GM21786 (cell line): ENCODE results near the gene OXSR1.
"Not testable (repeated sequence)": the region's sequence is repeated elsewhere in the genome, so short reads cannot be mapped to it uniquely, and the experiment has no call there.

Experiments used
- ATAC-seq: cut with Tn5 transposase; IDR thresholded peaks from one replicate; pipeline ENCODE4 v1.9.1; 2021; ENCODE audit not compliant: unreplicated experiment

OXSR1 gene

DNA sequence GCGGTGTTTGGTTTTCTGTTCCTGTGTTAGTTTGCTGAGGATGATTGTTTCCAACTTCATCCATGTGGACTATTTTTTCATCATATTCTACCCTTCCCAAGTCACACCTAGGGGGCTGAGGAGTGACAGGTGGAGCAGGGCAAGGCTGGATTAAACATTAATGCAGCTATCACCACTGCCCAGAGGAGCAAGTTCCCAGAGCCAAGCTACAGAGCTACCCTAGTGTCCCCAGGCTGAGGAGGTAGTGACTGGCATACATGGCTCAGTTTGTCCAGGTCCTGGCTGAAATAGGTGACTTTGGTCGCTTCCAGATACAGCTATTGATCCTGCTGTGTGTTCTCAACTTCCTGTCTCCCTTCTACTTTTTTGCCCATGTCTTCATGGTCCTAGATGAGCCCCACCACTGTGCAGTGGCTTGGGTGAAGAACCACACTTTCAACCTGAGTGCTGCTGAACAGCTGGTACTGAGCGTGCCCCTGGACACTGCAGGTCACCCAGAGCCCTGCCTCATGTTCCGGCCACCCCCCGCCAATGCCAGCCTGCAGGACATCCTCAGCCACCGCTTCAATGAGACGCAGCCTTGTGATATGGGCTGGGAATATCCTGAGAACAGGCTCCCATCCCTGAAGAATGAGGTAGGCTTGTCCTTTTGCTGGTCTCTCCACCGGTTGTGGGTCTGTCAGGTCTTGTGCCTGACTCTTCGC lies 100.4 kb downstream of the OXSR1 start, which contains the start of gene SLC22A13:
TSS of gene SLC22A13 (plus strand) at position 209 of the 704 bp plus-strand sequence. CDS start at position 258, 49 bp downstream.
- ATAC-seq, result no peak

DNA sequence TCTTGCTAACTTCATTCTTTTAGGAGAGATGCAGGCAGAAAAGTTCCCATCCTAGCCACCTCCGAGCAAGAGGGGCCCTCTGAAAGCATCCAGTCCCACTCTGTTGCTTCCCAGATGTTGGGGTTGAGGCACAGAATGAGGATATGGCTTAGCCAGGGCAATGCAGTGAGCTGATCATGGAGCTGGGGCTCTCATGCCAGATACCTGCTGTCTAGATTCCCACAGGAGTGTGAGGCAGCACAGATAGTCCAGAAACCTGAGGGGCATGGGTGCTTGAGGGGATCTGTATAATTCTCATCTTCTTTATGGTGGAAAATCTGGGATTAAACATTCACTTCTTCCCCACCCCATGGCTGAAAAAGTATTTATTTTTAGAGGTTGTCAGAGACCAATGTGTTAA lies 101.5 kb downstream of the OXSR1 start:
- no peak for ATAC-seq

DNA sequence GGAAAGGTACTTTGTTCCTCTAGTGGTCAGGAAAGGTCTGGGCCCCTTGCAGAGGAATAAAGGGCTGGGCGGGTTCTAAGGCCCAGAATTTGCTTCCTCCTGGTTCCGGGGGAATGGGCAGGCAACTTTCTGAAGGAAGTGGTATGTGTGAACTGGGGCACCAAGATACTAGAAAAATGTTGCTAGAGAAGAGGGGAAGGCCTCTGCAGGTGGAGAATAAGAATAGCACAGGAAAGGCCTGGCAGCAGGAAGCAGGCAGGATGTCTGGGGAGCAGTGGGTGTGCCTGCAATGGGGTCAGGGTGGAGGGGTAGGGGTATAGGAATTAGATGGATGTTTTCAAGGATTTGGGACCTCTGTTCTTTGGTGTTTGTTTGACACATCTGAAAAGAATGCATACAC lies 102.3 kb downstream of the OXSR1 start:
- ATAC-seq, result no peak

DNA sequence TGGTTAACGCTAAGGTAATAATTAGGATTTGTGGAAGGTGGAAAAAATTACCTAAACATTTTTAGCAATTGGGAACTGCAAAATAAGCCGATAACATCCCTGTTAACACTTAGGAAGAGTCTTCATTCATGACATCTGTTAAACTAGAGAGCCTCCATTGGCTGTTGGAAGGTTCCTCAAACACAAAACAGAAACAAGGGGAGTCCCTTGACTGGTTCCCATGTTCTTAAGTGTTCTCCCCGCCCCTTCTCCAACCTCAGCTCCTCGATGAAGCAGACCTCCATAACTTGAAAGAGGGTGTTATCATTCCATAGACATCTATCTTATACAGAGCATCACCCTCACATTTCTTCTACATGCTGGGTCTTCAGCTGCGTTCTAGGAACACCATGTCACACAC lies 102.8 kb downstream of the OXSR1 start:
- ATAC-seq, result no peak

DNA sequence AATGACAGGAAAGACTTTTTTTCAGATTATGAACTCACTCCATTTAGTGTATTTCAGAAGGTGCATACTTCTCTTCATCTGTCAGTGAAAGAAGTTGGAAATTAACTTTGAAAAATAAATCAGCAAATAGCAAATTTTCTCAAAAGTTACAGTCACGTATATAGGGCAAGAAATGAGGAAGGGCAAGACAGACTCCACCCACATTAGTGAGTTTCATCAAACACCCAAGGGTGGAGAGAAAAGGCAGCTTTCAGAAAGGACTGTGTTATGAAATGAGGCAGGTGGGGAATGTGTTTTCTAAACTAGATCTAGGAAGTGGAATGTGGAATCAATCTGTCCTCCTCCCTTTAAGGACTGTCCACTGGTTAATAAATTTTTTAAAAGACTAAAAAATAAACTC lies 103.2 kb downstream of the OXSR1 start:
- ATAC-seq, result no peak

DNA sequence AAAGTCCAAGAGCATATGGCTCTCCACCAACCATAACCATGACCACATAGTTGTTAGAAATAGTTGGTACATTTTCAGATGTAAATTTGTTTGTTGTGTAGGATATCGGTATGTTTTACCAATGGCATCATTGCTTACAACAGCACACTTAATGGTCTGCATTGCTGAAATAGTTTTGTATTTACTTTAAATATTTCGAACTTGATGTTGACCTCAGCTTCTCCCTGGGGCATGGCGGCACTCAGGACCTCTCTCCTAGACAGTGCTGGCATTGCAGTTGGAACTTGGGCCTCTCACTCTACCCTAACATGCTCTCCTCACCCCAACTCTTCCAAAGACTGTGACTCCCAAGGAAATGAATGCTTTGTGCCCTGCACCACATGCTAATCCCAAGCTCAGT lies 105.3 kb downstream of the OXSR1 start:
- ATAC-seq, result no peak

DNA sequence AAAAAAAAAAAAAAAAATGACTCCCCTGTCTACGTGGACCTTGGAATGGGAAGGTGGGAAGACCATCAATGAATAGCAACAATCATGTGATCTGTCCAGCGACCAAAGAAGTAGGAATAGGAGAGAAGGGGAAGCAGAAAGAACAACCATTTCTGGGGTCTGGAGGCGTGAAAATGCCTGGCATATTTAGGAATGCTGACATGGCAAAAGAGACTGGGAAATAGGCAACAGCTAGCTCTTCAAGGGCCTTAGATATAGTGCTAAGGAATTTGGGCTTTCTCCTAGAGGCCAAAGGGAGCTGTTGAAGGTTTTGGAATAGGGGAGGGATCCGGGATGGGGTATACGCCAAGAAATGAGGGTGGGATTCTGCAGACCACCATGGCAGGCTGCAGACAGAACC lies 106.2 kb downstream of the OXSR1 start:
- ATAC-seq, result no peak

DNA sequence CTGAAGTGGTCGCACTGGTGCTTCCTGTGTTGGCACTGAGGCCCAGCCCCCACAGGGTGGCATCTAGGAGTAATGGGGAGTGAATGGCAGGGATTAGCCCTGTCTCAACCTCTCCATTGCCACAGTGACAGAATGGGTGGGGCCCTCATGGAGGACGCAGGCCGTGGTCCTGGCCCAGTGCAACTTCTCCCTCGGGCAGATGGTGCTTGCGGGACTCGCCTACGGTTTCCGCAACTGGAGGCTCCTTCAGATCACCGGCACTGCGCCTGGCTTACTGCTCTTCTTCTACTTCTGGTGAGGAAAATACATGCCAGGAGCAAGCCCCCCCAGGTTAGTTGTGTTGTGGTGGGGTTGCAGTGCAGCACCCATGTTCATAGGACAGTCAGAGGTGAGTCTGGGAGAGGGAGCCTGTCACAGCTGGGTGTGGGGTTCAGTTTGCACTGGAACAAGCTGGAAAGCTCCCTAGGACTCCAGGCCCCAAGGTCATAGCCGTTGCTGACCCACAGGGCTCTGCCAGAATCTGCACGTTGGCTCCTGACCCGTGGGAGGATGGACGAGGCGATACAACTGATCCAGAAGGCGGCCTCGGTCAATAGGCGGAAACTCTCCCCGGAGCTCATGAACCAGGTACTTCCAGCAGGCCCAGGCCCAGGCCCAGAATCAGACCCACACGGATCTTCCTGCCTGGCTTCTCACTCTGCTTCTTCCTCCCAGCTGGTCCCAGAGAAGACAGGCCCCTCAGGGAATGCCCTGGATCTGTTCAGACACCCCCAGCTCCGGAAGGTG lies 109.7 kb downstream of the OXSR1 start:
- no peak for ATAC-seq

DNA sequence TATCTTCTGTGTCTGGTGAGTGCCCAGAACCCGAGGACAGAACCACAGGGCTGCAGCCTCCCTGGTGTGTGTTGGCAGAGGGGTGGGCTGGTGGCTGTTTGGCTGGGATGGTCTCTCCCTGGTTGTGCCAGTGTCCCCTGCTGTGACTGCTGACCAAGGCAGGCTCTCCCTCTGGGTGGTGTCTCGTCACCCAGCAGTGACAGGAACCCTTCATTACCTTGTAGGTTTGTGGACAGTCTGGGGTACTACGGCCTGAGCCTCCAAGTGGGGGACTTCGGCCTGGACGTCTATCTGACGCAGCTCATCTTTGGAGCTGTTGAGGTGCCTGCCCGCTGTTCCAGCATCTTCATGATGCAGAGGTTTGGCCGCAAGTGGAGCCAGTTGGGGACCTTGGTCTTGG lies 110.3 kb downstream of the OXSR1 start:
- no peak for ATAC-seq

DNA sequence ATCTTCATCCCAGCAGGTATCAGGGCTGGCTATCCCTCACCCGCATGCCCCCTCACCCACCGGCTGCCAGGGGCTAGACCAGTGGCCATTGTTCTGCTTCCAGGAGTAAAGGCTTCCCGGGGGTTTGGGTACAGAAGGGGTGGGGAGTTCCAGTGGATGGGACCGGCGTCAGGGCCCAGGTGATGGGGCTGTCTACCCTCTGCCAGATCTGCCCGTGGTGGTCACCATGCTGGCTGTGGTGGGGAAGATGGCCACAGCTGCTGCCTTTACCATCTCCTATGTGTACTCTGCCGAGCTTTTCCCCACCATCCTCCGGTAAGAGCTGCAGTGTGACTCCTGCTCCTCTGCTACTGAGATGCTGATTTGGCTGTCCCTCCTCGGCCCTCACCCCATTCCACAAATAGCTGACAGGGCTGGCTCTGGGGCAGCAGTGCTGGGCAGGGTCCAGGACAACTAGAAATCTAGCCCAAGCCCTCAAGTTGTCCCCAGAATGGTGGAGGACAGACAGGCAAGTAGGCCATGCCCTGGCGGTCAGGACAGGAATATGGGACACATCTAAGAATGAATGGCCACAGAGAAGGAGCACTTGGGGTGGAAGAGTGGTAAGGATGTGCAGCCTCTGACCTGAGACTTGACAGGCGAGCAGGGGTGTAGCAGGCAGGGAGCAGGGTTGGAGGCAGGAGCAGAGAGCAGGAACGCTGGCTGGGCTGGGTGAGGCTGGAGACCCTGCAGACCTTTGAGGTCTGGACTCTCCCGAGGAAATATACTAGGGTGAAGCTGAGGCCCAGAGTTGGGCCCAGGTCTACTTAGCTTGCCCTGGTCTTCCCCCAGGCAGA lies 111.0 kb downstream of the OXSR1 start:
- ATAC-seq, result no peak

DNA sequence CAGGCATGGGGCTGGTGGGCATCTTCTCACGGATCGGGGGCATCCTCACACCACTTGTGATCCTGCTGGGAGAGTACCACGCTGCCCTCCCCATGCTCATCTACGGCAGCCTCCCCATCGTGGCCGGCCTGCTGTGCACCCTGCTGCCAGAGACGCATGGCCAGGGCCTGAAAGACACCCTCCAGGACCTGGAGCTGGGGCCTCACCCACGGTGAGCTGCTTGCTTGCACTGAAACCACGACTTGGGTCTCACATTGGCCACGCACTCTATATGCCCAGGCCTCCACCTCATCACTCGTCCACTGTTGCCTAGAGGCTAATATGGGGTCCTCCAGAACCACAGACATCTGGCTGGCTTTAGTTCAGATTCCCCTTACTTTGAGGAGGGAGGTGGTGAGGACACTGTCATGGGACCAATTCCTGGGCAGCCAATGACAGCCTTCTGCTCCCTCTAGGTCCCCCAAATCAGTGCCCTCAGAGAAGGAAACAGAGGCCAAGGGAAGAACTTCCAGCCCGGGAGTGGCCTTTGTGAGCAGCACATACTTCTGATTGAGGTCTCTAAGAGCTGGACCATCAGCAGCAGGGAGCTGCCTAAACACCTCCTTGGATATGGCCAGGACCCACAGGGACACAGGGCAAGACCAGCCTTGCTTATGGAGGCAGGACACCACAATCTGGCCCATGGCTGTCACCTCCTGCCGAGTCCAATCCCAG lies 111.7 kb downstream of the OXSR1 start:
- ATAC-seq, result no peak

DNA sequence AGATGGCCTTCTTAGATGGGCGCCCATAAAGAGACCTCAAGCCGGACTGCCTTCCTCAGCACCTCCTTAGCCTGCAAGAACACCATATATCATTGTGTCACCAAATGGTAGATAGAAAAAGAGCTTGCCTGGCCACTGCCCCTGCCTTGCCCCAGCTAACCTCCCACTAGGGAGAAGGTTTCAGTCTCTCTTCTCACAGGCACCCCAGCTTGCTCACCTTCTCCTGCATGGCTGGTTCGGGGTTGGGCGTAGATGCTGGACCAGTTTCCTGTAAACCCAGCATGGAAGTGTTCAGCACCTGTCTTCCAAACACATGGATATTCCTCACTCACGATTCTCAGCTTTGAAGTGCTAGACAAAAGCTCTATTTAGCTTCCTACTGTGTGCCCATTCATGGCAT lies 113.5 kb downstream of the OXSR1 start:
- no peak for ATAC-seq

DNA sequence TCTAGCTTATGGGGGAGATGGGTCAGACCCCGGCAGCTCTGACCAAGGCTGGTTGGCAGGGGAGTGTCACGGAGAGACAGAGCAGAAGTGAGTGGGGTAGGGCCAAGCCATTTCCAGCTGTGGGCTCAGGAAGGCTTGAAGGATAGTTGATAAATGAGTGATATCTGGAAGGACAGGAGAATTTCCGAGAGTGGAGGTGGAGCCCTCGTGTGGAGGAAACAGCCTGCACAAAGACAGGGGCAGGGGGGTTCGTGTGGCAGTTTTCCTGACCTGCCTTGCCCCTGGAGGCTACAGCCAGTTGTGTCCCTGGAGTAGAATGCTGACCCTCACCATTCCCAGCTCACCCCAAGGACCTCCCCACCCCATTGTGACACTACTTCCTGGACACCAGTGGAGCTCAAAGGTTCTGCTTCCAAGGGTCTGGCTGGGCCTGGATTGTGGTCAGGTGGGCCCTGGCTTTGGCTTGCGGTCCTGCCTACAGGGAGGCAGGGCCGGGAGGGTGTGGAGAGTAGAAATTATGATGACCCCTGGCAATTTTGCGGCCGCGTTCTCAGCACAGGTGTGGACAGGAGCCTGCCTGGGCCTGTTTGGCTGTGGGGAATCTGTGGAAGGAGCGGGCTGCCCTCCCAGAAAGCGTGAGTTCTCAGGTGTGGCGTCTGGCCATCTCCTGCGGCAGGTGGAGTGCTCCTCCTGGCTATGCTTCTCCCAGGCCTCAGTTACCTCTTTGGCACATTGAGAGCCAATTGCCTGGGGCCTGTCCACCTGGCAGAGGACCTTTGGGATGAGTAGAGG lies 116.8 kb downstream of the OXSR1 start, which contains the start of gene SLC22A14:
TSS of gene SLC22A14 (plus strand) at position 400 of the 792 bp plus-strand sequence. CDS start 23,733 bp downstream, outside the sequence.
- ATAC-seq, result no peak

DNA sequence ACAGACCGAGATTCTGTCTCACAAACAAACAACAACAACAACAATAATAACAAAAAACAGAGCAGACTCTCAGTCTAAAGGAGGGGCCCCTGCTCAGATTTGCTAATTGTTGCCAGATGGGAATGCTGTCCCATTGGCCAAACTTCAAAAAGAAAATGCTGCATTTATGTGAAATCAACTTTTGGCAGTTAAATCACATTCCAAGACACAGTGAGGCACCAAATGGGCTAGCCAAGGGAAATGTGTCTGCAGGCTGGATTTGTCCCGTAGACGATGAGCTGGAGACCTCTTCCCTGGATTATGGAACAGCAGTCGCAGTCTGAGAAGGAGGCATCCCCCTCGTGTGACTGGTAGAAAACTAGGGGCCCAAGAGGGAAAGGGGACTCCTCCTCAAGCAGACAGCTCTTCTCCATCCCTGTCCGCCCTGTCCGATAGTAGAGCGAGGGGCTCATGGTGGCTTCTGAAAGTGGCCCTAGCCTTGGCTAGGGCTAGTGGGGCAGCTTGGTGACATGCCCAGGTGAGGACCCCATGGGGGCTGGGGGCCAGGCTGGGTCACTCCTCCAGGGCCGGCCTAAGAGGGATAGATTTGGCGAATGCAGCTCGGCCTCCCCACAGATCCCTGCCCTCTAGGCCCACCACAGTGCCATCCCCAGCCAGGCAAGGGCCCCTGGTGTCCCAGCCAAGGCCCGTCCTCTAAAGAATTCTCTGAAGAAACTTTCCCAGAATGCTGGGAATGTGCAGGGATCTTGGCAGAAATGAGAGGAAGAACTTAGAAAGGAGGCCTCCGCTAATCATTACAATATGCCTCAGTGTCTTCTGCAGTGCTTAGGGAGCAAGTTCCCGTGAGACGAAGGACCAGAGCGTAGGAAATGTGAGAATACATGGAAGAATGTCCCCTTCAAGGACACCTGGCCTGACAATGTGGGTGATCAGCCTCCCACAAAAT lies 118.7 kb downstream of the OXSR1 start:
- ATAC-seq, result no peak

DNA sequence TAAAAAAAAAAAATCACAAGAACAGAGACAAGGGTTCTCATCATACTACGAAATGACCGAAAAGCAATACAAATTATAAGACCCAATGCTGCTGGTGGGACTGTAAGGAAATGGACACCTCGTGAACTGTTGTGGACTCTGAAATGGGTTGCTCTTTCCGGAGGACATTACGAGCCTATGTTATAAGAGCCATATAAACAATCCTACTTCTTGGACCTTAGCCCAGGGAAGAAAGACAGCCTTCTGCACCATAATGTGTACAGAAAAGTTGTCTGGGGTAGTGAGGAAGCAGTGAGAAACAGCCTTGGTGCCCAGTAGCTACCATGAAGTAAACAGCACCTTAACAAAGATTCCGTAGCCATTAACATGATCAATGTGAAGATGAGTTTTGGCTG lies 119.4 kb downstream of the OXSR1 start:
- ATAC-seq, result no peak

DNA sequence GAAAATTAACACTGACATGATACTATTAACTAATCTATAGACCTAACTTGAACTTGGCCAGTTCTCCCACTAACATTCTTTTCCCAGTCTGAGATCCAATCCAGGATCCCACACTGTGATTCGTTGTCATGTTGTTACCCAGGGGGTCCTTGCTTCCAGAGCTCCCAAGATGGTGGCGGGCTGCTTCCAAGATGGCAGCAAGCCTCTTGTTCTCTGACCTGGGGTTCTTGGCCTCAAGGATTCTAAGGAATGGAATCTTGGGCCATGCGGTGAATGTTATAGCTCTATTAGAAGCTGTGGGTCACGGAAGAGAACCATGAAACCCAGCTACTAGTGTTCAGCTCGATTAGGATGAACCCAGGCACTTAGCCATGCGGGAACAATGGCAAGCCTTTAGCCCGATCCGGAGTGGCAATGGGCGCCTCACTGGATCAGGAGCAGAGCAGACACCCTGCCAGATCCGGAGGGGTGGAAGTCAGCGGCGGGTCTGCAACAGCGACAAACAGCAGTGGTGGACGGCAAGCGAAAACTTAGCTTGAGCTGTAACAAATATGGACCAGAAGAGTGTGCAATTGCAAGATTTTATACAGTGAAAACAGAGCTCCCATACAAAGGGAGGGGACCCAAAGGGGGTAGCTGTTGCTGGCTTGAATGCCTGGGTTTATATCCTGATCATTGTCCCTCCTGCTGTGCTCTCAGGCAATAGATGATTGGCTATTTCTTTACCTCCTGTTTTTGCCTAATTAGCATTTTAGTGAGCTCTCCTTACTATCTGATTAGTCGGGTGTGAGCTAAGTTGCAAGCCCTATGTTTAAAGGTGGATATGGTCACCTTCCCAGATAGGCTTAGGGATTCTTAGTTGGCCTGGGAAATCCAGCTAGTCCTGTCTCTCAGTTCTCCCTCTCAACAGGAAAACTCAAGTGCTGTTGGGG lies 124.2 kb downstream of the OXSR1 start:
- ATAC-seq, result not testable (repeated sequence)

DNA sequence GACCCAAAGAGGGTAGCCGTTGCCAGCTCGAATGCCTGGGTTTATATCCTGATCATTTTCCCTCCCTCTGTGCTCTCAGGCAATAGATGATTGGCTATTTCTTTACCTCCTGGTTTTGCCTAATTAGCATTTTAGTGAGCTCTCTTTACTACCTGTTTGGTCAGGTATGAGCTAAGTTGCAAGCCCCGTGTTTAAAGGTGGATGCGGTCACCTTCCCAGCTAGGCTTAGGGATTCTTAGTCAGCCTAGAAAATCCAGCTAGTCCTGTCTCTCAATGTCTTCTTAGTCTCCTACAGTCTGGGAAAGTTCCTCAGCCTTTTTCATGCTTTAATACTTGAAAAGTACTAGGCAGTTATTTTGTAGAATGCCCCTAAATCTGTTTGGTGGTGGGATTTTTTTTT lies 131.7 kb downstream of the OXSR1 start:
- ATAC-seq, result not testable (repeated sequence)

DNA sequence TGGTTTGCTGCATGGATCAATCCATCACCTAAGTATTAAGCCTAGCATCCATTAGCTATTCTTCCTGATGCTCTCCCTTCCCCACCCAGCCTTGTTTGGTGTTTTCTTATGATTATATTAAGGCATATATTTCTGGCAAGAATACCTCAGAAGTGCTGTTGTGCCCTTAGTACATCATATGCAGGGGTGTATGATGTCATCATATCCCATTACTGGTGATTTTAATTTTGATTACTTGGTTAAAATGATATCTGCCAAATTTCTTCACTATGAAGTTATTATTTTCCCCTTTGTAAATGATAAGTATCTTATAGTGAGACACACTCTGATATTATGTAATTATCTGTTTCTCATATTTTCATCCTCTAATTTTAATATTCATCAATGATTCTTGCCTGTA lies 132.2 kb downstream of the OXSR1 start:
- ATAC-seq, result no peak
